ENCODE results near the gene RAI1. TPM values are rescaled to one million over a fixed set of nuclear protein-coding genes. Genes with fewer than 3 reads are reported as not detected.

RAI1 gene
- total and polyA plus RNA-seq, 2 experiments from 2014 or later: 0.87 to 0.89 TPM

DNA sequence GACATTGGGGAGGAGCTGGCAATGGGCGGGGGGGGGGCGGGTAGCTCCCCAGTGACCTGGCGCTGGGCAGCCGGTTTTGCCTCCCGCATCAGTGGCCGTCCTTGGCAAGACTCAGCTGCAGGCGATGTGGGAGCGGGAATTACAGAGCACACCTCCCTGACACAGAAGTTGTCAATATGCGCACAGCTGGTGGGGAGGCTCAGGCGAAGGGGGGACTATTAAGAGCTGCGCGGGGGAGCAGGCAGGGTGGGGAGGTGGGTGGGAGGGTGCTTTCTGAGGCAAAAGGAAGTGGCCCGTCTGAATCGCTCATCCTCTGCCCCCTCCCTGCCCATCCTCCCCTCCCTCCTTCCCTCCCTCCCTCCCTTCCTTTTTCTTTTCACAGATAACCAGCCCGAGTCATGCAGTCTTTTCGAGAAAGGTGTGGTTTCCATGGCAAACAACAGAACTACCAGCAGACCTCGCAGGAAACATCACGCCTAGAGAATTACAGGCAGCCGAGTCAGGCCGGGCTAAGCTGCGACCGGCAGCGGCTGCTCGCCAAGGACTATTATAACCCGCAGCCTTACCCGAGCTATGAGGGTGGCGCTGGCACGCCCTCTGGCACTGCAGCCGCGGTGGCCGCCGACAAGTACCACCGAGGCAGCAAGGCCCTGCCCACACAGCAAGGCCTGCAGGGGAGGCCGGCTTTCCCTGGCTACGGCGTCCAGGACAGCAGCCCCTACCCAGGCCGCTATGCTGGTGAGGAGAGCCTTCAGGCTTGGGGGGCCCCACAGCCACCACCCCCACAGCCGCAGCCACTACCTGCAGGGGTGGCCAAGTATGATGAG is 111.5 kb downstream of the RAI1 start:
- Mint-ChIP-seq H3K4me3 (peak overlapping the region; percentile 57), H3K27ac (no peak overlapping the region), H3K4me1 (peaks cover 44% of the 10 kb centered on the region), H3K9me3 (no peaks in the 10 kb centered on the region; the same call in 2 of the 3 replicates), H3K27me3 (ENCODE audit: insufficient read depth, low read depth, poor library complexity) (peaks cover 32% of the 10 kb centered on the region), H3K36me3 (ENCODE audit: low read depth) (no peaks in the 10 kb centered on the region)
- H3K36me3 ChIP-seq (ENCODE audit: insufficient read depth): no peaks in the 10 kb centered on the region
- H4K20me1 ChIP-seq (replicated peaks; ENCODE audit: insufficient read depth): no peaks in the 10 kb centered on the region
- peak; percentile 69 for DNase-seq (ENCODE audit: low spot score)
- H3K27ac ChIP-seq (ENCODE audit: low read depth): no peak overlapping the region
- H2AFZ ChIP-seq: no peak overlapping the region
- H3K4me3 ChIP-seq: peak overlapping the region; percentile 30; the same call in 1 of the 2 replicates
- H3K79me2 ChIP-seq (replicated peaks; ENCODE audit: insufficient read depth): no peaks in the 10 kb centered on the region
- H3K4me1 ChIP-seq (ENCODE audit: insufficient read depth): peaks cover 18% of the 10 kb centered on the region; the same call in 1 of the 2 replicates
- no peaks in the 10 kb centered on the region for H3F3A ChIP-seq (replicated peaks; ENCODE audit: low read depth)
- ATAC-seq: peak; percentile 52
- peak overlapping the region; percentile 43; the same call in 1 of the 2 replicates for H3K4me2 ChIP-seq
- peaks cover 23% of the 10 kb centered on the region; the same call in 1 of the 2 replicates for H3K27me3 ChIP-seq (ENCODE audit: insufficient read depth)
- no peaks in the 10 kb centered on the region for H3K9me2 ChIP-seq (ENCODE audit: insufficient read depth)
- TF ChIP-seq NANOG (IDR thresholded peaks at IDR 0.05; ENCODE audit: borderline replicate concordance) (no peak), EZH2 (IDR thresholded peaks at IDR 0.05; ENCODE audit: low read depth, unreplicated experiment) (no peak), CREB1 (CRISPR knock-in tag; IDR thresholded peaks at IDR 0.05; ENCODE audit: low read depth) (no peak), JUNB (IDR thresholded peaks at IDR 0.05; ENCODE audit: unreplicated experiment) (no peak), ZNF114 (CRISPR knock-in tag; IDR thresholded peaks at IDR 0.05) (no peak), STAT1 (IDR thresholded peaks at IDR 0.05; ENCODE audit: unreplicated experiment) (no peak), ZNF331 (CRISPR knock-in tag; IDR thresholded peaks at IDR 0.05; ENCODE audit: low read depth) (no peak), EZH2phosphoT487 (IDR thresholded peaks at IDR 0.05; ENCODE audit: unreplicated experiment) (no peak), POLR2AphosphoS5 (IDR thresholded peaks at IDR 0.05; ENCODE audit: low read depth) (no peak)
- TF ChIP-seq, protein P1, sequence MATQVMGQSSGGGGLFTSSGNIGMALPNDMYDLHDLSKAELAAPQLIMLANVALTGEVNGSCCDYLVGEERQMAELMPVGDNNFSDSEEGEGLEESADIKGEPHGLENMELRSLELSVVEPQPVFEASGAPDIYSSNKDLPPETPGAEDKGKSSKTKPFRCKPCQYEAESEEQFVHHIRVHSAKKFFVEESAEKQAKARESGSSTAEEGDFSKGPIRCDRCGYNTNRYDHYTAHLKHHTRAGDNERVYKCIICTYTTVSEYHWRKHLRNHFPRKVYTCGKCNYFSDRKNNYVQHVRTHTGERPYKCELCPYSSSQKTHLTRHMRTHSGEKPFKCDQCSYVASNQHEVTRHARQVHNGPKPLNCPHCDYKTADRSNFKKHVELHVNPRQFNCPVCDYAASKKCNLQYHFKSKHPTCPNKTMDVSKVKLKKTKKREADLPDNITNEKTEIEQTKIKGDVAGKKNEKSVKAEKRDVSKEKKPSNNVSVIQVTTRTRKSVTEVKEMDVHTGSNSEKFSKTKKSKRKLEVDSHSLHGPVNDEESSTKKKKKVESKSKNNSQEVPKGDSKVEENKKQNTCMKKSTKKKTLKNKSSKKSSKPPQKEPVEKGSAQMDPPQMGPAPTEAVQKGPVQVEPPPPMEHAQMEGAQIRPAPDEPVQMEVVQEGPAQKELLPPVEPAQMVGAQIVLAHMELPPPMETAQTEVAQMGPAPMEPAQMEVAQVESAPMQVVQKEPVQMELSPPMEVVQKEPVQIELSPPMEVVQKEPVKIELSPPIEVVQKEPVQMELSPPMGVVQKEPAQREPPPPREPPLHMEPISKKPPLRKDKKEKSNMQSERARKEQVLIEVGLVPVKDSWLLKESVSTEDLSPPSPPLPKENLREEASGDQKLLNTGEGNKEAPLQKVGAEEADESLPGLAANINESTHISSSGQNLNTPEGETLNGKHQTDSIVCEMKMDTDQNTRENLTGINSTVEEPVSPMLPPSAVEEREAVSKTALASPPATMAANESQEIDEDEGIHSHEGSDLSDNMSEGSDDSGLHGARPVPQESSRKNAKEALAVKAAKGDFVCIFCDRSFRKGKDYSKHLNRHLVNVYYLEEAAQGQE (IDR thresholded peaks at IDR 0.05; ENCODE audit: unreplicated experiment): no peak
- TF ChIP-seq, protein P2, sequence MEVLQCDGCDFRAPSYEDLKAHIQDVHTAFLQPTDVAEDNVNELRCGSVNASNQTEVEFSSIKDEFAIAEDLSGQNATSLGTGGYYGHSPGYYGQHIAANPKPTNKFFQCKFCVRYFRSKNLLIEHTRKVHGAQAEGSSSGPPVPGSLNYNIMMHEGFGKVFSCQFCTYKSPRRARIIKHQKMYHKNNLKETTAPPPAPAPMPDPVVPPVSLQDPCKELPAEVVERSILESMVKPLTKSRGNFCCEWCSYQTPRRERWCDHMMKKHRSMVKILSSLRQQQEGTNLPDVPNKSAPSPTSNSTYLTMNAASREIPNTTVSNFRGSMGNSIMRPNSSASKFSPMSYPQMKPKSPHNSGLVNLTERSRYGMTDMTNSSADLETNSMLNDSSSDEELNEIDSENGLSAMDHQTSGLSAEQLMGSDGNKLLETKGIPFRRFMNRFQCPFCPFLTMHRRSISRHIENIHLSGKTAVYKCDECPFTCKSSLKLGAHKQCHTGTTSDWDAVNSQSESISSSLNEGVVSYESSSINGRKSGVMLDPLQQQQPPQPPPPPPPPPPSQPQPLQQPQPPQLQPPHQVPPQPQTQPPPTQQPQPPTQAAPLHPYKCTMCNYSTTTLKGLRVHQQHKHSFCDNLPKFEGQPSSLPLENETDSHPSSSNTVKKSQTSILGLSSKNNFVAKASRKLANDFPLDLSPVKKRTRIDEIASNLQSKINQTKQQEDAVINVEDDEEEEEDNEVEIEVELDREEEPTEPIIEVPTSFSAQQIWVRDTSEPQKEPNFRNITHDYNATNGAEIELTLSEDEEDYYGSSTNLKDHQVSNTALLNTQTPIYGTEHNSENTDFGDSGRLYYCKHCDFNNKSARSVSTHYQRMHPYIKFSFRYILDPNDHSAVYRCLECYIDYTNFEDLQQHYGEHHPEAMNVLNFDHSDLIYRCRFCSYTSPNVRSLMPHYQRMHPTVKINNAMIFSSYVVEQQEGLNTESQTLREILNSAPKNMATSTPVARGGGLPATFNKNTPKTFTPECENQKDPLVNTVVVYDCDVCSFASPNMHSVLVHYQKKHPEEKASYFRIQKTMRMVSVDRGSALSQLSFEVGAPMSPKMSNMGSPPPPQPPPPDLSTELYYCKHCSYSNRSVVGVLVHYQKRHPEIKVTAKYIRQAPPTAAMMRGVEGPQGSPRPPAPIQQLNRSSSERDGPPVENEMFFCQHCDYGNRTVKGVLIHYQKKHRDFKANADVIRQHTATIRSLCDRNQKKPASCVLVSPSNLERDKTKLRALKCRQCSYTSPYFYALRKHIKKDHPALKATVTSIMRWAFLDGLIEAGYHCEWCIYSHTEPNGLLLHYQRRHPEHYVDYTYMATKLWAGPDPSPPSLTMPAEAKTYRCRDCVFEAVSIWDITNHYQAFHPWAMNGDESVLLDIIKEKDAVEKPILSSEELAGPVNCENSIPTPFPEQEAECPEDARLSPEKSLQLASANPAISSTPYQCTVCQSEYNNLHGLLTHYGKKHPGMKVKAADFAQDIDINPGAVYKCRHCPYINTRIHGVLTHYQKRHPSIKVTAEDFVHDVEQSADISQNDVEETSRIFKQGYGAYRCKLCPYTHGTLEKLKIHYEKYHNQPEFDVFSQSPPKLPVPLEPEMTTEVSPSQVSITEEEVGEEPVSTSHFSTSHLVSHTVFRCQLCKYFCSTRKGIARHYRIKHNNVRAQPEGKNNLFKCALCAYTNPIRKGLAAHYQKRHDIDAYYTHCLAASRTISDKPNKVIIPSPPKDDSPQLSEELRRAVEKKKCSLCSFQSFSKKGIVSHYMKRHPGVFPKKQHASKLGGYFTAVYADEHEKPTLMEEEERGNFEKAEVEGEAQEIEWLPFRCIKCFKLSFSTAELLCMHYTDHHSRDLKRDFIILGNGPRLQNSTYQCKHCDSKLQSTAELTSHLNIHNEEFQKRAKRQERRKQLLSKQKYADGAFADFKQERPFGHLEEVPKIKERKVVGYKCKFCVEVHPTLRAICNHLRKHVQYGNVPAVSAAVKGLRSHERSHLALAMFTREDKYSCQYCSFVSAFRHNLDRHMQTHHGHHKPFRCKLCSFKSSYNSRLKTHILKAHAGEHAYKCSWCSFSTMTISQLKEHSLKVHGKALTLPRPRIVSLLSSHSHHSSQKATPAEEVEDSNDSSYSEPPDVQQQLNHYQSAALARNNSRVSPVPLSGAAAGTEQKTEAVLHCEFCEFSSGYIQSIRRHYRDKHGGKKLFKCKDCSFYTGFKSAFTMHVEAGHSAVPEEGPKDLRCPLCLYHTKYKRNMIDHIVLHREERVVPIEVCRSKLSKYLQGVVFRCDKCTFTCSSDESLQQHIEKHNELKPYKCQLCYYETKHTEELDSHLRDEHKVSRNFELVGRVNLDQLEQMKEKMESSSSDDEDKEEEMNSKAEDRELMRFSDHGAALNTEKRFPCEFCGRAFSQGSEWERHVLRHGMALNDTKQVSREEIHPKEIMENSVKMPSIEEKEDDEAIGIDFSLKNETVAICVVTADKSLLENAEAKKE (CRISPR knock-in tag; IDR thresholded peaks at IDR 0.05): no peak
- TF ChIP-seq, protein P3, sequence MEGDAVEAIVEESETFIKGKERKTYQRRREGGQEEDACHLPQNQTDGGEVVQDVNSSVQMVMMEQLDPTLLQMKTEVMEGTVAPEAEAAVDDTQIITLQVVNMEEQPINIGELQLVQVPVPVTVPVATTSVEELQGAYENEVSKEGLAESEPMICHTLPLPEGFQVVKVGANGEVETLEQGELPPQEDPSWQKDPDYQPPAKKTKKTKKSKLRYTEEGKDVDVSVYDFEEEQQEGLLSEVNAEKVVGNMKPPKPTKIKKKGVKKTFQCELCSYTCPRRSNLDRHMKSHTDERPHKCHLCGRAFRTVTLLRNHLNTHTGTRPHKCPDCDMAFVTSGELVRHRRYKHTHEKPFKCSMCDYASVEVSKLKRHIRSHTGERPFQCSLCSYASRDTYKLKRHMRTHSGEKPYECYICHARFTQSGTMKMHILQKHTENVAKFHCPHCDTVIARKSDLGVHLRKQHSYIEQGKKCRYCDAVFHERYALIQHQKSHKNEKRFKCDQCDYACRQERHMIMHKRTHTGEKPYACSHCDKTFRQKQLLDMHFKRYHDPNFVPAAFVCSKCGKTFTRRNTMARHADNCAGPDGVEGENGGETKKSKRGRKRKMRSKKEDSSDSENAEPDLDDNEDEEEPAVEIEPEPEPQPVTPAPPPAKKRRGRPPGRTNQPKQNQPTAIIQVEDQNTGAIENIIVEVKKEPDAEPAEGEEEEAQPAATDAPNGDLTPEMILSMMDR (conservative IDR thresholded peaks at IDR 0.05; ENCODE audit: low read depth in 2 of 2): no peak
- TF ChIP-seq, protein P4, sequence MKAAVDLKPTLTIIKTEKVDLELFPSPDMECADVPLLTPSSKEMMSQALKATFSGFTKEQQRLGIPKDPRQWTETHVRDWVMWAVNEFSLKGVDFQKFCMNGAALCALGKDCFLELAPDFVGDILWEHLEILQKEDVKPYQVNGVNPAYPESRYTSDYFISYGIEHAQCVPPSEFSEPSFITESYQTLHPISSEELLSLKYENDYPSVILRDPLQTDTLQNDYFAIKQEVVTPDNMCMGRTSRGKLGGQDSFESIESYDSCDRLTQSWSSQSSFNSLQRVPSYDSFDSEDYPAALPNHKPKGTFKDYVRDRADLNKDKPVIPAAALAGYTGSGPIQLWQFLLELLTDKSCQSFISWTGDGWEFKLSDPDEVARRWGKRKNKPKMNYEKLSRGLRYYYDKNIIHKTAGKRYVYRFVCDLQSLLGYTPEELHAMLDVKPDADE (IDR thresholded peaks at IDR 0.05): no peak

Measured in GM23338 (cell line).